Heart left ventricle (tissue), 13 donors: Measurements from ENCODE around the gene VSIG10L2.
A peak's percentile ranks its signal among the peaks of the same experiment; 100 is the strongest.

Experiments
- CTCF ChIP-seq, 12 donors: fragments of 200-600 bp; sonication (generic) in 4 of 12; IDR thresholded peaks; one replicate each; pipeline versions ENCODE4 v1.5.0 to v1.8.0; 2018 to 2022; ENCODE audit warnings: antibody characterized with exemption in 12 of 12, mild to moderate bottlenecking in 5 of 12
- POLR2A ChIP-seq, 2 donors: fragments of 450-650 bp; IDR thresholded peaks; one replicate each; pipeline ENCODE4 v1.6.1; 2017; ENCODE audit warnings: antibody characterized with exemption in 2 of 2, mild to moderate bottlenecking in 2 of 2, moderate library complexity in 2 of 2
- donor health status: ischemic (EF 13 %, LVEDD 7.1; RV severe dilation, severe dysfunction).
- donor health status: DM: no; HTN: yes; CAD: no.
- donor health status: DM: no; HTN: no; CAD: no.
- donor health status: ischemic (EF 25% LVEDD 6.9; RV normal size, moderate dysfunction).
- donor health status: ischemic (EF 25% LVEDD 5.7; RV mildly dilated, moderate dysfunction).
- donor health status: ischemic (EF 35%, LVEDD 5.7; RV mildly dilated, moderate dysfunction).
- donor health status: nonischemic (EF 11% LVEDD 7.7; RV severe dilation, severe dysfunction).
- donor health status: DM: yes; HTN: yes; CAD: no.
- donor health status: PGD.
- donor health status: ischemic (EF 29% LVEDD 5.4; RV normal size, mild dysfunction).
- donor health status: nonischemic (EF 23%, LVEDD 6.1; RV moderate dilation, normal function).

GRCh38 chr11:125971618-125972017 lies 25.8 kb downstream of the VSIG10L2 start:
- TF ChIP-seq CTCF (IDR thresholded peaks at IDR 0.05) (peak in 4 of 12 donors; percentile 16 to 32 (median 27)), POLR2A (IDR thresholded peaks at IDR 0.05) (no peak)
